HG03520 (cell line): ENCODE data around the gene BCL2.

Source experiments
- ATAC-seq: cut with Tn5 transposase; IDR thresholded peaks from one replicate; pipeline ENCODE4 v1.9.1; 2021; ENCODE audit warnings: mild to moderate bottlenecking, moderate library complexity; ENCODE audit not compliant: unreplicated experiment

BCL2 gene

DNA sequence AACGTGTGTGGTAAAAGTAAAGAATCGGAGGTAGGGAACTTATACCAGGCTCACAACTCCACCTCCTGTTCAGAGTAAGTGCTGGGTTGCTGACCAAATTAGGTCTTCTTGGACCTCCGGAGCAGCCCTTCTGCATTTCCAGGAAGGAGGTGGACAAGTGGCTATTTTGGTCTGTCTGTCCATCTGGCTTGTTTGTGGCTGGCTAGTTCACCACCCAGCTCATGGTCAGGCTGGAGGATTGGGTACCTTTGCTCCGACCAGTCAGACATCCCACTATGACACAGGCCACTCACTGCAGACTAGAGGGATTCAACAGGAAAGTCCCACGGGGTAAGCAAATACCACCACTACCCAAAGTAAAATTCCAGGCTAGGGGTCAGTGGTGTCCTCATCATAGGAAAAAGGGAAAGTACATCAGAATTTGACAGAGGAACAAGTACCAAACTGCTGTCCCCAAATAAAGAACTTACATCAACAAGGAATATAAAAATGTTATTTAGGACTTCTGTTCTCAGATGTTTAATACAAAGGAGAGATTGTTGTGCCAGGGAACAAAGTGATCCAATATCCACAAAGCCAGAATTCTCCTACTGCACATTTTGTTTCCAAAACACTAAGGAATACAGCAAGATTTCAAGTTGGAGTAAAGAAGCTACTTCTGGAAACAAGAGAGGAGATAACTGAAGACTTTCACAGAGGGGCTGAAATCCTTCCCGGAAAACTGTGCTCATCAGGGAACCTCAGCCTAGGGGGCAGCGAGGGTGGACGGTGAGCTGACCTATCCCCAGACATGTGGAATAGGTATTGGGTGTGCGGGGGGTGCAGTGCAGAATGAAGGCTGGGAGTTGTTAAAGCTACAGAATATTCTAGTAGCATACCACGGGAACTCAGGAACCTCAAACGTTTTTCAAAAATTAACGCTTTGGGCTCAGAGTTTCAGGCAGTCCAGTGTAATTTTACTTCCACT, 56.9 kb downstream of the BCL2 start:
- no peak for ATAC-seq

DNA sequence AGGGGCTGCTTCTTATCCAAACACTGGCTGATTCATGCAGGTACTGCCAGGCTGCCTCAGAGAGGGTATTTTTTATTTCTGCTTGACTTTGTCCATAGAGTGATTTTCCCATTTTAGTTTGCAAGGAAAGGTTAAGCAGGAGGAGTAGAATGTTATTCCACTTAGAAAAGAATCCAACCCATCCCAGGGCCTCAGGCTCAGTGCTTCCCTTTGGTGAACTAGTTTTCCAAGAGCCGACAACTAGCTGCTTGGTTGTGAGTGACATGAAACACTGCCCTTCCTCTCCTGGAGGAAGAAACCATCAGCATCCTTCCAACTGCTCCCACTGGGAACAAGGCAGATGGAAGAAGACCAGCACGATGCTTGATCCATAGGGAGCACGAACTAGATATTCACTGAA, 58.5 kb downstream of the BCL2 start:
- ATAC-seq, result no peak

DNA sequence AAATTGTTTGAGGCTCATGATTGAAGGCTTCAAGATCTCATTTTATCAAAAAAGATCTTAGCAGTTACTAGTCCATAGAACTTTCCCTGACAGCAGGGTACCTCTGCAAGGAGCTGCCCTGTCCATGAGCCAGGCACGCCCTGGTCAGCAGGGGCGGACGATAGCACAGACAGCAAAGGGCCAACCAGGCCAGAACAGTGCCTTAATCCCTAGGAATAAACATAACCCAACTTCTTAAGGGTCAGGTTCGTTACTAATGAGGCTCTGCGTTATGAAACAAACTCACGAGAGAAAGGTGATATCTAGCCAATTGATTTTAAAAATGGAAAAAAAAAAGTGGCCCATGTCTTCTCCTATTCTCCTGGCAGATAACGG, 59.2 kb downstream of the BCL2 start:
- no peak for ATAC-seq

DNA sequence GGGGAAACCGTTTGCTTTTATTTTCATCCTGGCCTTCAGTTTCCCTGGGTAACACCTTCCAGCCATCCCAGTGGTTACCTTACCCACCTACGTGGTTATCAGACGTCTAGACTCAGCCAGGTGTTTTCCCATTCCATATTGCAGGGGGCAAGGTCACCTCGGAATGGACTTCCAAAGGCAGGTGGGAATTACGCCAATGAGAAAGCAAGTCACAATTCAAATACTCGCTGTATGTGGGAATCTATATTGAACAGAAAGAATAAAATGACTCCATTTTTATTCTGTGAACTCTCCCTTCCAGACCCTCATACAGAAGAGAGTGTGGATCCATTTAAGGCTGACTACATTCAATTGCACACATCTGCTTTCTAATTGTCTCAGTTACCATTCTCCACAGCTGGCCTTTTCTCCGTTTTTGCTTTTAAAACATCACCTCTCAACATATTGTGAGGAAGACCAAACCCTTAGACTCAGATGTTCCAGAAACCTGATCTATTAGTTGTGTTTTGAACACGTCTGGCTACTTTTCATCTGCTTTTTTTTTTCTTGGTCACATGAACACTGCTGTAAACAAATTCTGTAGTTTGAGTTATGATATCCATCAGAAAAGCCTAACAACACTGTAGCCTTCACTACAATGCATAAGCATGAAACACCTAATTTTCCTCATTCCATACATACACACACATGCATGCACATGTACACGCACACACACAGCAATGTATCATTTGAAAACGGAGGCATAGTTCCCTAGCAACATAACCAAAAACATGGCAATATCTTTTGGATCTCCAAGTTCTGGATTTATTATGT, 59.8 kb downstream of the BCL2 start:
- no peak for ATAC-seq

DNA sequence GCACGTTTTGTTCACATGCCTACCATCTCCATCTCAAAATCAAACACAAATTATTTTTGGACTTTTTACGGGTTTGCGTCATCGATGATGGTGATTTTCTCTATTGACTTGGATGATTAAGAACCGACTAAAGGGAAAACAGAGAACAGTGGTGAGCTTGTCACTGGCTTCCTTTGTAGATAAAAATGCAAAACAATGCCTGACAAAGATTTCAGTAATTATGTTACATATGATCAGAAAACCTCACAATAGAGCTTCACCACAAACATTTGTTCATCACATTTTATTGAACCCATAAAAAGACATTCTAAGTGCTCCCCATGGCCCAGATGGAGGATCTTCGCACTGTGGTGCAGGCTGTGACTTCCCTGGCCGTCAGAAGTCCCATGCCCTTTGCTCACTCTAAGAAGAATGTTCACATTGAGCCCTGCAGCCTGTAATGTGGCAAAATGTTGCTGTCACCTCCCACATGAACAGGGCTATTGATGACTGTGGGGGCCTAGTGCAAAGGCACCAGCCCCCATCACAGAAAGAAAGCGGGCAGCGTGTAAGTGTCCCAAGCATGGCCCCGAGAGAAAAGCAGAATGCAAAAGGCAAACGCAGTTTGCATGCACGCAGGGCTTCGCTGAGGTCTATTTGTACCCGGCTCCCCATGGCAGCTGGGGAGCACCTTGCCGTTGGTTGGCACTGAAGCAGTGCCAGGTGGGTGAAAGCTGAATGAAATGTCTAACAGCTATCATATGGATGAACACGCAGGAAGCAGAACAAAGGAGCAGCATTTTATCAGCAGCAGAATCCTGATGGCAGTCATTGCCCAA, 60.6 kb downstream of the BCL2 start:
- ATAC-seq, result no peak

GRCh38 chr18:63257453-63257852, 62.1 kb downstream of the BCL2 start:
- ATAC-seq, result no peak

DNA sequence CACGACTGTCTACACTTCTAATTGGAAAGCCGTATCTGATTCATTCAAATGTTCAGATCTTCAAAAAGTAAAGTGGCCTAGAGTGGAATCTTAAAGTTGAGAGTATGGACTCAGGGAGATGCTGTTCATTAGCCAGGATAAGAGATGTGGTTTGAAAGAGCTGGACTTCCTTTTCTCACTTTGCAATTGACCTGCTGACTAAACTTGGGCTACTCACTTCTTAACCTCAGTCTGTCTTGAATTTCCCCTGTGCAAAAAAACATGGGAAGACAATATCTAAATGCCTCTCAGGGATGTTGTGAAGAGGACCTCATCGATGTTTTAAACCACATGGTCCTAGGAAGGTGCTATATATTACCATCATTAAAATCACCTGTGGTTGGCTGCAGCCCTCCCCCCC, 64.1 kb downstream of the BCL2 start:
- ATAC-seq, result peak; percentile 45

- no peak for ATAC-seq
Measured at GRCh38 chr18:63254716-63255399, 64.7 kb downstream of the BCL2 start.

- ATAC-seq, result no peak
Measured at GRCh38 chr18:63253428-63254372, 65.9 kb downstream of the BCL2 start.

GRCh38 chr18:63253014-63253413, 66.6 kb downstream of the BCL2 start:
- no peak for ATAC-seq

DNA sequence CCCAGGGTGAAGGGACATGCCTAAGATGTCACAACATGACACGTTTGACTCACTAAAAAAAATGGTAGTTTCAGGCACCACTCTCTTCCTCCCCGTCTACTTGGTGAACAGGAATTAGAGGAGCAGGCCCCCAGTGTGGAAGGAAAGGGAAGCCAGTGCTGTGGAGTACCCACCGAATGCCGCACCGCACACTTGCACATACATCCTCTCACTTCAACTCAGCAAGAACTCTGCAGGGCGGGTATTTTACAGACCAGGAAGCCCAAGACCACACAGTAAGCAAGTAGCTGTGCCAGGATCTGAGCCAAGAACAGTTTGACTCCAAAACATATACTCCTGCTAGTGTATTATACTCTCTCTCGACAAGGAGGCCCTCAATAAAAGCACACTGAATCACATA, 69.8 kb downstream of the BCL2 start:
- ATAC-seq, result no peak

- no peak for ATAC-seq
Measured at GRCh38 chr18:63247926-63248325, 71.6 kb downstream of the BCL2 start.

- no peak for ATAC-seq
Measured at GRCh38 chr18:63247506-63247905, 72.1 kb downstream of the BCL2 start.

- ATAC-seq, result no peak
Measured at GRCh38 chr18:63245600-63245999, 74.0 kb downstream of the BCL2 start.

GRCh38 chr18:63244607-63245006, 75.0 kb downstream of the BCL2 start:
- no peak for ATAC-seq

DNA sequence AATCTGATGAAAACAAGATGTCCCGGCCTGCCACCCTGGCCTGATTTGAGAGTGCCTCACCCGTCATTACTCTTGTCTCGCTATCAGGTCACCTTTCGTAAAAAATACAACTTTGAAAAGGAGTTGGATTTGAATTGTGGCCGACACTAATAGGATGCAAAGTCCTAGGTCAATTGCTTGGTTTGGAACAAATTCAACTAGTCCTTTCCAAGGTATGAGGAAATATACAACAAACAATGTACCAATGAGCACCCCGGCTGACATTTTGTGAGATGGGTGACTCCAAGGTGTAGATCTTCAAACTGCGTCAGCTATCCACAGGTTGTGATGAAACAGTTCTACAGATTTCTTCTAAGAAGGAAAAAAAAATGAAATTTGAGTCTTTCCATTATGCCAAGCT, 77.8 kb downstream of the BCL2 start:
- no peak for ATAC-seq

GRCh38 chr18:63241317-63241712, 78.3 kb downstream of the BCL2 start:
- no peak for ATAC-seq

GRCh38 chr18:63240531-63241316, 78.8 kb downstream of the BCL2 start:
- no peak for ATAC-seq

DNA sequence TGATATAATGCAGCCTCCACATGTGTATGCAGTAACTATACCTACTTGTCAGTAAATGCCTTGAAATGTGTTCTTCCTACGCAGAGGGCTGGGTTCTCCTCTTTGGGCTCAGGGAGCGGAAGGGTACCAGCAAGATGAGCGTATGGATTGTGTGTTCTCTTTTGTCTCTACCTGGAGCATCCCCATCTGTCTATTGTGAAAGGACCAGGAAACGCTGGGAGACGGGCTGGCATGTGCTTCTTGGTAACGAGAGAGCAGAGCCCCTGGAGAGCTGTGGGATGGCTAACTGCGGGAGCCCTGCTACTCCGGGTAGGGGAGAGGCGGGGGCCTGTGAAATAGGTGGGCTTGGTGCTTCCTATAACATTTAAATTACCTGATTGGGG, 80.9 kb downstream of the BCL2 start:
- no peak for ATAC-seq
